K562 (cell line): ENCODE results near the gene CDC42EP2. TPM values are rescaled to one million over a fixed set of nuclear protein-coding genes. Genes with fewer than 3 reads are reported as not detected.

Experiments
- BRF1 ChIP-seq: IDR thresholded peaks from 3 replicates; pipeline ENCODE4 v1.6.1; 2011; ENCODE audit warnings: borderline replicate concordance, mild to moderate bottlenecking; ENCODE audit not compliant: insufficient read length; ENCODE audit errors: extremely low read depth
- COPS2 ChIP-seq: fragments of 450-650 bp; conservative IDR thresholded peaks from 2 replicates; pipeline ENCODE4 v1.6.1; 2016; ENCODE audit warnings: mild to moderate bottlenecking, moderate library complexity
- DIDO1 ChIP-seq: fragments of 450-650 bp; IDR thresholded peaks from 2 replicates; pipeline ENCODE4 v1.6.1; 2016; ENCODE audit warnings: low read depth, missing biosample characterization, missing genetic modification characterization
- KAT7 ChIP-seq: sonication (generic); formaldehyde crosslinking; IDR thresholded peaks from 2 replicates; pipeline ENCODE4 v1.8.0; 2022; ENCODE audit warnings: missing genetic modification reagents, mild to moderate bottlenecking, borderline replicate concordance
- KLF16 ChIP-seq: IDR thresholded peaks from 2 replicates; pipeline ENCODE4 v1.6.1; 2016; ENCODE audit warnings: antibody characterized with exemption
- NFE2 ChIP-seq: IDR thresholded peaks from 2 replicates; pipeline ENCODE4 v1.6.1; 2014; ENCODE audit warnings: antibody characterized with exemption, low read depth
- NFXL1 ChIP-seq: fragments of 450-650 bp; formaldehyde crosslinking; IDR thresholded peaks from 2 replicates; pipeline ENCODE4 v1.4.0; 2021; ENCODE audit warnings: mild to moderate bottlenecking
- NONO ChIP-seq, 2 experiments: fragments of 200-400 bp in 1 of 2; fragments of 450-650 bp in 1 of 2; formaldehyde crosslinking in 1 of 2; IDR thresholded peaks; 2 replicates each; pipeline ENCODE4 v1.6.1; 2017; ENCODE audit warnings: low read depth in 2 of 2, mild to moderate bottlenecking in 2 of 2, moderate library complexity in 2 of 2, low read length in 1 of 2
- PHF20 ChIP-seq: fragments of 450-650 bp; IDR thresholded peaks from 2 replicates; pipeline ENCODE4 v1.6.1; 2018; ENCODE audit not compliant: partially characterized antibody
- ZFP1 ChIP-seq: fragments of 450-650 bp; formaldehyde crosslinking; IDR thresholded peaks from 2 replicates; pipeline ENCODE4 v1.4.0; 2020; ENCODE audit warnings: mild to moderate bottlenecking, mixed read lengths
- ZNF584 ChIP-seq: fragments of 200-800 bp; sonication (Bioruptor generic); IDR thresholded peaks from 2 replicates; pipeline ENCODE4 v1.6.1; 2016; ENCODE audit warnings: low read depth, mild to moderate bottlenecking, missing genetic modification characterization, missing compliant biosample characterization
- ZSCAN32 ChIP-seq: fragments of 450-650 bp; formaldehyde crosslinking; IDR thresholded peaks from 2 replicates; pipeline ENCODE4 v1.4.0; 2020; ENCODE audit warnings: mild to moderate bottlenecking, moderate library complexity
- polyA plus RNA-seq, 8 experiments: library from polyadenylated mRNA; depleted of rRNA in 4 of 8; stranded (reverse) in 5 of 8; unstranded in 3 of 8; fragments of >200 nt; fragmentation: Nextera tagmentation in 2 of 8; fragmentation: Illumina TruSeq in 1 of 8; extraction: Ambion mirVana in 2 of 8; extraction: Trizol in 1 of 8; gene quantifications; 2 replicates each; pipeline versions ENCODE4 v1.2.1 to v1.2.3, GENCODE V29; 2011 to 2014; ENCODE audit warnings: inconsistent platforms in 1 of 8, missing spikeins in 1 of 8
- total RNA-seq, 7 experiments: library from RNA; depleted of rRNA in 6 of 7; stranded (reverse); fragments of >200 nt in 6 of 7; fragmentation: Illumina TruSeq in 2 of 7; extraction: Trizol in 2 of 7; gene quantifications; 2 replicates each; pipeline versions ENCODE4 v1.2.1 to v1.2.3, GENCODE V29; 2011 to 2021; ENCODE audit warnings: low replicate concordance in 1 of 7
- TF ChIP-seq, protein P1 (sequence below): fragments of 450-650 bp; IDR thresholded peaks from 2 replicates; pipeline ENCODE4 v1.6.1; 2016; ENCODE audit warnings: low read depth, mild to moderate bottlenecking, moderate library complexity
- TF ChIP-seq, protein P2 (sequence below): fragments of 250-450 bp; sonication (Bioruptor Pico); IDR thresholded peaks from 2 replicates; pipeline ENCODE4 v1.8.0; 2021; ENCODE audit warnings: borderline replicate concordance, mild to moderate bottlenecking, moderate library complexity; ENCODE audit not compliant: poor library complexity, severe bottlenecking
- TF ChIP-seq, protein P3 (sequence below), 2 experiments: fragments of 150-350 bp in 1 of 2; IDR thresholded peaks; 2 replicates each; pipeline ENCODE4 v1.6.1; 2012 to 2016; ENCODE audit warnings: low read depth in 2 of 2, low read length in 2 of 2, mild to moderate bottlenecking in 1 of 2, moderate library complexity in 1 of 2
- TF ChIP-seq, protein P4 (sequence below): fragments of 450-650 bp; IDR thresholded peaks from 2 replicates; pipeline ENCODE4 v1.6.1; 2016; ENCODE audit warnings: mild to moderate bottlenecking
- TF ChIP-seq, protein P5 (sequence below): fragments of 250-450 bp; sonication (Bioruptor Pico); IDR thresholded peaks from 2 replicates; pipeline ENCODE4 v1.5.0; 2020; ENCODE audit warnings: mild to moderate bottlenecking, borderline replicate concordance

Gene CDC42EP2
- total and polyA plus RNA-seq, 9 of the 15 experiments (the other 6 are each of a cell fraction or from before 2014, with no cell fraction given), result 0.27 to 3.5 (median 0.83) TPM; not detected in 1

DNA sequence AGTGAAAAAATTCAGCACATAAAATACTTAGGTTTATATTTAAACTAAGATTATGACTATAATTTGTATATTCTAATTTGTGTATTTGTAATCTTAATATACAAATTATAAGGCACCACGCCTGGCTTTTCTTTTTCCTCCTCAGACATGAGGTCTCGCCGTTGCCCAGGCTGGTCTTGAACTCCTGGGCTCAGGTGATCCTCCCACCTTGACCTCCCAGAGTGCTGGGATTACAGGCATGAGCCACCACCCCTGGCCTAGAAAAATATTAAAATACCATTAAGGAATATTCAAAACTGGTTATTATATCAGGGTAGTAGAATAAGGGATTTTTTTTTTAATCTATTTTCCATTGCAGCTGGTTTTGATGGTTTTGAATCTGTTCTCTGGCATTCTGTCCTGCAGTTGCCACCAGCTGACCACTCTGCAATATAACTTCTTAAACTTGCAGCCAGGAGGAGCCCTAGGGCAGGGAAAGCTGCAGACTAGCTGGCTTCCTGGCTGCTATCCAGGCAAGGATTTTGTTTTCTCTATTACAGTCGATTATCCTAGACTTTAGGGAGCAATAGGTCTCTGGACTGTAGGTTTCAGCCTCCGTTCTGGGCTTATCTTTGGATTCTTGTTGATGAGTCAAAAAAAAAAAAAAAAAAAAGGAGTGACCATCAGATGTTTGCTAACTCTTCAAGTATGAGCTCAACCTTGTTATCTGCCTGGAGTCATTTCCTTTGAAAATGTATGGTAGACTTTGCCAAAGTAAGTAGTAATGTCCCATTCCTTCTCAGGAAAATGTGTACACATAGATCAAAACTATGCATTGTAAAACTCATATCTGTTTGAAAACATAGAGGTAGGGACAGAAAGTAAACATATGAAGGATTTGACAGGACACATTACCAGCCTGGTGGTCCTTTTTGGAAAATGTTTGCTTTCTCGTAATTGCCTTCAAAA is 39.7 kb upstream of the CDC42EP2 start (continued):
- TF ChIP-seq, protein P1, sequence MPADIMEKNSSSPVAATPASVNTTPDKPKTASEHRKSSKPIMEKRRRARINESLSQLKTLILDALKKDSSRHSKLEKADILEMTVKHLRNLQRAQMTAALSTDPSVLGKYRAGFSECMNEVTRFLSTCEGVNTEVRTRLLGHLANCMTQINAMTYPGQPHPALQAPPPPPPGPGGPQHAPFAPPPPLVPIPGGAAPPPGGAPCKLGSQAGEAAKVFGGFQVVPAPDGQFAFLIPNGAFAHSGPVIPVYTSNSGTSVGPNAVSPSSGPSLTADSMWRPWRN, result no peak
- TF ChIP-seq PHF20 (no peak), ZSCAN32 (CRISPR knock-in tag) (no peak), DIDO1 (no peak), NFXL1 (CRISPR knock-in tag) (no peak), NFE2 (no peak), NONO (IDR thresholded peaks at IDR 0.05; ENCODE audit: low read depth in 2 of 2, low read length in 1 of 2) (no peak), ZFP1 (CRISPR knock-in tag) (no peak), KAT7 (CRISPR knock-in tag) (no peak), ZNF584 (CRISPR knock-in tag) (peak; percentile 57; the same call in 1 of the 2 replicates), KLF16 (peak; percentile 55), COPS2 (no peak), BRF1 (no peak)
- TF ChIP-seq, protein P2, sequence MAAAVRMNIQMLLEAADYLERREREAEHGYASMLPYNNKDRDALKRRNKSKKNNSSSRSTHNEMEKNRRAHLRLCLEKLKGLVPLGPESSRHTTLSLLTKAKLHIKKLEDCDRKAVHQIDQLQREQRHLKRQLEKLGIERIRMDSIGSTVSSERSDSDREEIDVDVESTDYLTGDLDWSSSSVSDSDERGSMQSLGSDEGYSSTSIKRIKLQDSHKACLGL, result no peak
- TF ChIP-seq, protein P3, sequence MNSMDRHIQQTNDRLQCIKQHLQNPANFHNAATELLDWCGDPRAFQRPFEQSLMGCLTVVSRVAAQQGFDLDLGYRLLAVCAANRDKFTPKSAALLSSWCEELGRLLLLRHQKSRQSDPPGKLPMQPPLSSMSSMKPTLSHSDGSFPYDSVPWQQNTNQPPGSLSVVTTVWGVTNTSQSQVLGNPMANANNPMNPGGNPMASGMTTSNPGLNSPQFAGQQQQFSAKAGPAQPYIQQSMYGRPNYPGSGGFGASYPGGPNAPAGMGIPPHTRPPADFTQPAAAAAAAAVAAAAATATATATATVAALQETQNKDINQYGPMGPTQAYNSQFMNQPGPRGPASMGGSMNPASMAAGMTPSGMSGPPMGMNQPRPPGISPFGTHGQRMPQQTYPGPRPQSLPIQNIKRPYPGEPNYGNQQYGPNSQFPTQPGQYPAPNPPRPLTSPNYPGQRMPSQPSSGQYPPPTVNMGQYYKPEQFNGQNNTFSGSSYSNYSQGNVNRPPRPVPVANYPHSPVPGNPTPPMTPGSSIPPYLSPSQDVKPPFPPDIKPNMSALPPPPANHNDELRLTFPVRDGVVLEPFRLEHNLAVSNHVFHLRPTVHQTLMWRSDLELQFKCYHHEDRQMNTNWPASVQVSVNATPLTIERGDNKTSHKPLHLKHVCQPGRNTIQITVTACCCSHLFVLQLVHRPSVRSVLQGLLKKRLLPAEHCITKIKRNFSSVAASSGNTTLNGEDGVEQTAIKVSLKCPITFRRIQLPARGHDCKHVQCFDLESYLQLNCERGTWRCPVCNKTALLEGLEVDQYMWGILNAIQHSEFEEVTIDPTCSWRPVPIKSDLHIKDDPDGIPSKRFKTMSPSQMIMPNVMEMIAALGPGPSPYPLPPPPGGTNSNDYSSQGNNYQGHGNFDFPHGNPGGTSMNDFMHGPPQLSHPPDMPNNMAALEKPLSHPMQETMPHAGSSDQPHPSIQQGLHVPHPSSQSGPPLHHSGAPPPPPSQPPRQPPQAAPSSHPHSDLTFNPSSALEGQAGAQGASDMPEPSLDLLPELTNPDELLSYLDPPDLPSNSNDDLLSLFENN (IDR thresholded peaks at IDR 0.05; ENCODE audit: low read depth in 2 of 2, low read length in 2 of 2), result no peak
- TF ChIP-seq, protein P4, sequence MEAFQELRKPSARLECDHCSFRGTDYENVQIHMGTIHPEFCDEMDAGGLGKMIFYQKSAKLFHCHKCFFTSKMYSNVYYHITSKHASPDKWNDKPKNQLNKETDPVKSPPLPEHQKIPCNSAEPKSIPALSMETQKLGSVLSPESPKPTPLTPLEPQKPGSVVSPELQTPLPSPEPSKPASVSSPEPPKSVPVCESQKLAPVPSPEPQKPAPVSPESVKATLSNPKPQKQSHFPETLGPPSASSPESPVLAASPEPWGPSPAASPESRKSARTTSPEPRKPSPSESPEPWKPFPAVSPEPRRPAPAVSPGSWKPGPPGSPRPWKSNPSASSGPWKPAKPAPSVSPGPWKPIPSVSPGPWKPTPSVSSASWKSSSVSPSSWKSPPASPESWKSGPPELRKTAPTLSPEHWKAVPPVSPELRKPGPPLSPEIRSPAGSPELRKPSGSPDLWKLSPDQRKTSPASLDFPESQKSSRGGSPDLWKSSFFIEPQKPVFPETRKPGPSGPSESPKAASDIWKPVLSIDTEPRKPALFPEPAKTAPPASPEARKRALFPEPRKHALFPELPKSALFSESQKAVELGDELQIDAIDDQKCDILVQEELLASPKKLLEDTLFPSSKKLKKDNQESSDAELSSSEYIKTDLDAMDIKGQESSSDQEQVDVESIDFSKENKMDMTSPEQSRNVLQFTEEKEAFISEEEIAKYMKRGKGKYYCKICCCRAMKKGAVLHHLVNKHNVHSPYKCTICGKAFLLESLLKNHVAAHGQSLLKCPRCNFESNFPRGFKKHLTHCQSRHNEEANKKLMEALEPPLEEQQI, result no peak
- TF ChIP-seq, protein P5, sequence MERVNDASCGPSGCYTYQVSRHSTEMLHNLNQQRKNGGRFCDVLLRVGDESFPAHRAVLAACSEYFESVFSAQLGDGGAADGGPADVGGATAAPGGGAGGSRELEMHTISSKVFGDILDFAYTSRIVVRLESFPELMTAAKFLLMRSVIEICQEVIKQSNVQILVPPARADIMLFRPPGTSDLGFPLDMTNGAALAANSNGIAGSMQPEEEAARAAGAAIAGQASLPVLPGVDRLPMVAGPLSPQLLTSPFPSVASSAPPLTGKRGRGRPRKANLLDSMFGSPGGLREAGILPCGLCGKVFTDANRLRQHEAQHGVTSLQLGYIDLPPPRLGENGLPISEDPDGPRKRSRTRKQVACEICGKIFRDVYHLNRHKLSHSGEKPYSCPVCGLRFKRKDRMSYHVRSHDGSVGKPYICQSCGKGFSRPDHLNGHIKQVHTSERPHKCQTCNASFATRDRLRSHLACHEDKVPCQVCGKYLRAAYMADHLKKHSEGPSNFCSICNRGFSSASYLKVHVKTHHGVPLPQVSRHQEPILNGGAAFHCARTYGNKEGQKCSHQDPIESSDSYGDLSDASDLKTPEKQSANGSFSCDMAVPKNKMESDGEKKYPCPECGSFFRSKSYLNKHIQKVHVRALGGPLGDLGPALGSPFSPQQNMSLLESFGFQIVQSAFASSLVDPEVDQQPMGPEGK (CRISPR knock-in tag), result no peak
